ENCODE data around the gene ATAD5.
"Not testable (repeated sequence)": the region's sequence is repeated elsewhere in the genome, so short reads cannot be mapped to it uniquely, and the experiment has no call there.

Gene ATAD5

DNA sequence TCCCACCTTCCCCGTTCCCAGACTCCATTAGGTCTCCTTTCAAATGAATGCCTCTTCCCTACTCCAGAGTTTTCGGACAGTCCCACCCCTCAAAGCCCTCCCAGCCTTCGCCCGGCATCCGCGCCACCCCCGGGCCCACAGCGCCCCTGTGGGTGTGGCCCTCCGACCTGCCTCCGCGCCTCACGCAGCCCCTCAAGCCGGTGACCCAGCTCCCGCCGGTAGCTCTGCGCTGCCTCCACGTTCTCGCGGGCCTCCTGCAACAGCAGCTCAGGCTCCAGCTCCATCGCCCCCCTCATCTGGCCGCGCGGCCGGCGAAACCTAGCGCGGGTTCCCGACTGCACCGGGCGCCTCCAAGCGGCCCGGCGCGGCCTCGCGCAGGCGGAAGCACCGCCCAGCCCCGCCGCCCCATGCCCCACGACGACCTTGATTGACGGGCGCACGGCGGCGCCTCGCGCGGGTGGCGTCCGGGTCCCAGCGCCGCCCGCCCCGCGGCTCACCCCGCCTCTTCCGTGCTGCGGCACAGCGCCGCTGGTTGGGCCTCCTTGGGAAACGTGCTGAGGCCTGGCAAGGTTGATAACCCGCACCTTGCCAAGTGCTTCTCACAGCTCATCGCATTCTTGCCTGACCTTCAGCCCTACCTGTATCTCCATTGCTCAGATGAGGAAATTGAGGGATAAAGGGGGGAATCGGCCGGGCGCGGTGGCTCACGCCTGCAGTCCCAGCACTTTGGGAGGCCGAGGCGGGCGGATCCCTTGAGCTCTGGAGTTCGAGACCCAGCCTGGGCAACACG lies 7.2 kb upstream of the ATAD5 start, which contains the start of gene CRLF3:
Gene CRLF3 (minus strand): TSS at position 337 of the 790 bp plus-strand sequence. CDS start 41 bp downstream, at position 296.
- DNase-seq = peak; percentile 90

DNA sequence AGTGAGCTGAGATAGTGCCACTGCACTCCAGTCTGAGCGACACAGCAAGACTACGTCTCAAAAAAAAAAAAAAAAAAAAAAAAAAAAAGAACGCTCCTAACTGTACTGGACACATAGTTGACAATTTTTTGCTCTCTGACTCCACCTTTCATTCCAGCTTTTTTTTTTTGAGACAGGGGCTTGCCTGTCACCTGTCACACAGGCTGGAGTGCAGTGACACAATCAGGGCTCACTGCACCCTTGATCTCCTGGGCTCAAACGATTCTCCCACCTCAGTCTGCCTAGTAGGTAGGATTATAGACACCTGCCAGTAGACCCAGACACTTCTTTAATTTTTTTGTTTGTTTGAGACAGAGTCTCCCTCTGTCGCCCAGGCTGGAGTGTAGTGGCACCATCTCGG lies 4.7 kb upstream of the ATAD5 start:
- DNase-seq = no peak

DNA sequence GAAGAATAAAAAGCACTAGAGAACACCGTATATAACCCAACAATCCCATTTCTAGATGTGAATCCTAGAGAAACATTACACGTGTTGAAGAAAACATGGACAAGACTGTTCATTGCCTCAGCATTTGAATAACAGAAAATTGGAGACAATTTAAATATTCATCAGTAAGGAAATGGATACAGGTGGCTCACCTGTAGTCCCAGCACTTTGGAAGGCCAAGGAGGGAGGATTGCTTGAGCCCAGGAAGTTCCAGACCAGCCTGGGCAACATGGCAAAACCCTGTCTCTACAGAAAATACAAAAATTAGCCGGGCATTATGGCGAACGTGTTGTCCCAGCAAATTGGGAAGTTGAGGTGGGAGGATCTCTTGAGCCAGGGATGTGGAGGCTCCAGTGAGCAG lies 2.7 kb upstream of the ATAD5 start:
- DNase-seq = no peak

DNA sequence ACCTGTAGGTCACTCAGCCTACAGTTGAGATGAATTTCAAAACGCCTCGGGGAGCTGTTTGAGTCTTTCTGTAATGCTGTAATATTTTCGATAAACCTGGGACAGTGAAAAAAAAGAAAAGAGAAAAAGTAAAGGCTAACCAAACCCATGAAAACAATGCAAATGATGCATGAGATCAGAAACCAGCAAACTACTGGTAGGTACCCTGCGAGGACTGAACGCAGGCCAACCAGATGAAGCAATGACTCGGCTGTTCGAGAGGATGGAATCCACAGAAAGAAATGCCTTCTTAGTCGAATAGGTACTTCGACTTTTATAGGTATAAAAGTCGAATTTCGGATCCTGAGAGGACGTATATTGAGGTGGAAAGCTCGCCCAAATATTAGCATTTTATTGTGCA lies 509 bp upstream of the ATAD5 start:
- DNase-seq = no peak

DNA sequence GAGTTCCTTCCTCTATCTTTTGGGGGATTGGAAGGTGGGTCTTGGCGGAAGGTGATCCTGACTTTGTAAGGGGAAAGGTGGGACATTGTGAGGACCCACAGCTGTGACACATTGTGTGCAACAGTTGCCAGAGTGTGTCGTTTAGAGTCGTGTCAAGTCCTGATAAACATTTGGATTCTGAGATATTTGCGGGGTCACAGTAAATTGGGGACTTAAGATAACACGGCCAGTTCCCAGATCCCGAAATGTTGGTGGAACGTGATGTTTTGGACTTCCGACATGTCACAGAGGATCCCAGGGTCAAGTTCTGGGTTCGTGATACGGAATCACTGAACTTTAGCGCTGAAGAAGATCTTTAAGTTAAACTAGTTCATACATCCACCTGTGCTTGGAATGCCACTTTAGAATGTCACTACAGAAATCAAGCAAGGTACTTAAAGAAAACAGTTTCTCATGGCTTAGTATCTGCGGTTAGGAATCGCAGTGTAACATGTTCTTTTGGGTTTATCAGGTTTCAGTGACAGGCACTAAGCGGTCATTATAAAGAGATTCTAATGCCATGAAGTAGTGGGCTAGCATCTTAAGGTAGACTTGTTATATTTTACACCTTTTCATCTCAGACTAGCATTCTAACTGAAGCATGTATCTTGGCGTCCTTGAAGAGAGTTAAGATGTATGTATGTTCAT lies 815 bp downstream of the ATAD5 start:
- DNase-seq = no peak

DNA sequence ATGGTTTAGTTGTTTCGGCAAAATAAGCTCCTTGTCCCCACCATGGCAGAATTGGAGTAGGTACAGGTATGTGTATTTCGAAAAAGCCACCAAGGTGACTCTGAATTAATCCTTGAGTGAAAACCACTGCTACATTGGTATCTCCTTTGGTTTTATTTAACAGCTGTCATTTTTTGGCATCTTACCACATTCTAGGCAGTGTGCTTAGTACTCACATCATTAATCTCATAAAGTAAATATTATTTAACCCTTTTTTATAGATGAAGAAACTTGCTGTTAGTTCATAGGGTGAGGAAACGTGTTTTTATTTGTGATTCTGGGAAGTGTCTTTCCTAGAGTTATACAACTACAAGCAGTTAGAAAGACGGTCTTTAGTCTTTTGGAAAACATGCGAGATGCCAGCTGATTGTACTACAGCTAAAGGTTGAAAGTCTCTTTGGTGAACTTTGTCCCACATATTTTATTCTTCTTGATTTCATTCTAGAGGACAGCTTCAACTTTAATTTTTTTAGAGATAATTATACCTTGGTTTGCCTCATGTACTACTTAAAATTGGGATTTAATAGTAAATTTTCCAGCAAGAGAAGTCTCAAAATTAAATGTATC lies 6.5 kb downstream of the ATAD5 start:
- no peak for DNase-seq

DNA sequence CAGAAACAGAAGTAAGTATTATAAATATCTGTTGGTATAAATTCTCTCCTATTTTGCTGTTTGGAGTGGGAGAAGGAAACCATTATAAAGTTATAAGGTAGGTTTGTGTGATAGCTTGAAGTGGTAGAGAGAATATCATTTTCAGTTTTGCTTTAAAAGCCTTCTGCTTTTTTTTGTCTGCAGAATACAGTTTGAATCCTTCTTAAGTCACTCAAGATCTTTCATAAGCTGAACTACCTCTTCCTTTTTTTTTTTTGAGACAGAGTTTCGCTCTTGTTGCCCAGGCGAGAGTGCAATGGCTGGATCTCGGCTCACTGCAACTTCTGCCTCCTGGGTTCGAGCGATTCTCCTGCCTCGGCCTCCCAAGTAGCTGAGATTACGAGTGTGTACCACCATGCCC lies 9.0 kb downstream of the ATAD5 start:
- DNase-seq = no peak

DNA sequence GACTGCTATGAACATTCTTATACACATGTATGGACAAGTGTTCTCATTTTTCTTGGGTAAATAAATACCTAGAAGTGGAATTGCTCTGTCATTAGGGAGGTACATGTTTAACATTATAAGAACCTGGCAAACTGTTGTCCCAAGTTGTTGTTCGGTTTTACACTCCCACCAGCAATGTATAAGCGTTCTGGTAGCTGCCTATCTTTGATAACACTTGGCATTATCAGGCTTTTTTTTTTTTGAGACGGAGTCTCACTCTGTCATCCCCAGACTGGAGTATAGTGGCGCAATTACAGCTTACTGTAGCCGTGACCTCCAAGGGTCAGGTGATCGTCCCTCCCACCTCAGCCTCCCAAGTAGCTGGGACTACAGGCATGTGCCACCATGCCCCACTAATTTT lies 16.3 kb downstream of the ATAD5 start:
- DNase-seq = no peak

DNA sequence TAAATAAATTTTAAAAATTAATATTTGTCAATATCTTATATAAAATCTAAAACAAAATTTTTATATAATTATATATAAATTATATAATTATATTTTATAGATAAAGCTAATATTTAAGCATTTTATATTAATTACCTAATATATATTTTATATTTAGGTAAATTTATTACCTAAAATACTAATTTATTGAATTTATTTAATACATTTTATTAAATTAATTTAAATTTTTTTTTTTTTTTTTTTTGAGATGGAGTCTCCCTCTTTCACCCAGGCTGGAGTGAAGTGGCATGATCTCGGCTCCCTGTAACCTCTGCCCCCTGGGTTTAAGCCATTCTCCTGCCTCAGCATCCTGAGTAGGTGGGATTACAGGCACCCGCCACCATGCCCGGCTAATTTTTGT lies 22.4 kb downstream of the ATAD5 start:
- DNase-seq = no peak

DNA sequence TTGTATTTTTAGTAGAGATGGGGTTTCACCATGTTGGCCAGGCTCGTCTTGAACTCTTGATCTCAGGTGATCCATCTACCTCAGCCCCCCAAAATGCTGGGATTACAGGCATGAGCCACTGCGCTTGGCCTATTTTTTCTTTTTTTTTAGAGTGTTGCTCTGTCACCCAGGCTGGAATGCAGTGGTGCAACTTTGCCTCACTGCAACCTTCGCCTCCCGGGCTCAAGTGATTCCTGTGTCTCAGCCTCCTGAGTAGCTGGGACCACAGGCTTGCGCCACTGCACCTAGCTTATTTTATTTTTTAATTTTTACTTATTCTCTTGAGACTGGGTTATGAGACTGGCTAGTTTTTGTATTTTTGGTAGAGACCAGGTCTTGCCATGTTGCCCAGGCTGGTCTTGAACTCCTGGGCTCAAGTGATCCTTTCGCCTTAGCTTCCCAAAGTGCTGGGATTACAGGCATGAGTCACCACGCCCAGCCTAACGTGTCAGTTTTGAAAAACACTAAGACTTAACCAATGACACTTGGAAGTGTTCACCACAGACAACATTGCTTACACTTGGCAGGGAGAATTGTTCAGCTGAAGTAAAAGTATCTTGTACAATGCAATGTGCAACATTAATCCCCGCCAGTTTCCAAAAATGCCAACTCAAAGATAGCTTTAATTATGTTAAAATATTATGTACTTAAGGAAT lies 26.9 kb downstream of the ATAD5 start:
- no peak for DNase-seq

DNA sequence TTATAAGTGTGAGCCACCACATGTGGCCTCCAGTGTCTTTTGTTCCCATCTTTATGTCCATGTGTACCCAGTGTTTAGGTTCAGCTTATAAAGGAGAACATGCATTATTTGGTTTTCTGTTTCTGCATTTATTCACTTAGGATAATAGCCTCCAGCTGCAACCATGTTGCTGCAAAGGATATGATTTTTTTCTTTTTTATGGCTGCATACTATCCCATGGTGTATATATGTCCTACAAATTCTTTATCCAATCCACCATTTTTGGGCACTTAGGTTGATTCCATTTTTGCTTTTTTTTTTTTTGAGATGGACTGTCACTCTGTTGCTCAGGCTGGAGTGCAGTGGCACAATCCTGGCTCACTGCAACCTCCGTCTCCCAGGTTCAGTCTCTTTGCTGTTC lies 32.9 kb downstream of the ATAD5 start:
- DNase-seq = no peak

DNA sequence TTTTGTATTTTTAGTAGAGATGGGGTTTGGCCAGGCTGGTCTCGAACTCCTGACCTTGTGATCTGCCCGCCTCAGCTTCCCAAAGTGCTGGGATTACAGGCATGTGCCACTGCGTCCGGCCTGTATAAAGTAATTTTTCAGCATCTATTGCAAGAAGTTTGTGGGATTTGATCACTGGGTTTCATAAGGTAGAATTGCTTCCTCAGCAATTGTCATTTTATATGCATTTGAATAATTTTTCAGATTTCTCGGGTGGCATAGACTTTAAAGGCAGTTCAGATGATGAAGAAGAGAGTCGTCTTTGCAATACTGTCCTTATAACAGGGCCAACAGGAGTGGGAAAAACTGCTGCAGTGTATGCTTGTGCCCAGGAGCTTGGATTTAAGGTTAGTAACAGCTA lies 37.2 kb downstream of the ATAD5 start:
- DNase-seq = no peak

DNA sequence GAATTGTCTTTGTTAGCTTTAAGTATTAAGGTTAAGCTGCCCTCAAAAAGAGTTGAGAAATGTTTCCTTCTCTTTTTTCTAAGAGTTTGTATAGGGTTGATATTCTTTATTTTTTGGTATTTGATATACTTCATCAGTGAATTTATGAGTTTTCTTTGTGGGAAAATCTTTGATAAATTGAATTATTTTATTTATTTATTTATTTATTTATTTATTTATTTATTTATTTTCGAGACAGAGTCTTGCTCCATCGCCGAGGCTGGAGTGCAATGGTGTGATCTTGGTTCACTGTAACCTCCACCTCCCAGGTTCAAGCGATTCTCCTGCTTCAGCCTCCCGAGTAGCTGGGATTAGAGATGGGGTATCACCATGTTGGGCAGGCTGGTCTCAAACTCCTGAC lies 54.4 kb downstream of the ATAD5 start:
- no peak for DNase-seq

DNA sequence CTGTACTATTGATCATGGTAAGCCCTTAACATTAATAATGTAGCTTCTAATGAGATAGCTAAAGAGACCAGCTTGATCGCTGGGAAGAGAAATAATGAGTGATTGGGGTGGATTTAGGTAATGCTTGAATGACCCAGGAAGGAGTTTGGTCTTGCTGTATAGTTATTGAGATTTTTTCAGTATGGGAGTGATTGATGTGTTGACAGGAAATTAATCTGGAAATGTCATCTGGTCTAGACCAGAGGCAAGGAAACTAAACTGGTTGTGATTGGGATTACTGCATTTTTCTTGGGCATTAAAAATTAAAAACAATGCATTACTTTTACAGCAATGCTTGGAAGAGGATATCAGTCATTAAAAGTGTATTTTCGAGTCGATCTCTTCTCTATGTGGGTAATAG lies 62.5 kb downstream of the ATAD5 start:
- no peak for DNase-seq

DNA sequence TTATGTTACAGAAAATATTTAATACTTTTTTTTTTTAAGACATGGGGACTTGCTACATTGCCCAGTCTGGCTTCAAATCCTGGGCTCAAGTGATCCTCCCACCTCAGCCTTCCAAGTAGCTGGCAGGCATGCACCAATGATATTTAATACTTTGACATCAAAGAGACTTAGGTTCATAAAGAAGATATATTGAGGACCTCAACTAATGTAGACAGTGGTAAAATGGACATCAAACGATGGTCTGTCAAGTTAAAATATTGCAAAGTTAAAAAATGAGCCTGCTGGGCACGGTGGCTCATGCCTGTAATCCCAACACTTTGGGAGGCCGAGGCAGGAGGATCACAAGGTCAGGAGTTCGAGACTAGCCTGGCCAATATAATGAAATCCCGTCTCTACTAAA lies 65.5 kb downstream of the ATAD5 start:
- DNase-seq = no peak

DNA sequence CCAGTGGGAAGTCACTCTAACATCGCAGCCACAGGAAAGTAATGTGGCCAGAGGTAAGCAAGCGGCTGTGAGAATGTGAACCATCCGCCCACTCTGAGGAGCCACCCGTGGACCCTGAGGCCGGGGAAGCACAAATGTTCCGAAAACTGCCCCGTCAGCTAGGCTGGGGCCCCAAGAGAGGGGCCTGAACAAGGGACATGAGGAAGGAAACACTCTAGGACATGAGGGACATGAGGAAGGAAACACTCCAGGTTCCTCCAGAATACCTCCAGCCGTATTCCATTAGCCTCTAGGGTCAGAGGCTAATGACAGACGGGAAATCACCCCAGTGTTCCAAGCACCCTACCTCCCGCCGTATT lies 74.0 kb downstream of the ATAD5 start:
- DNase-seq = no peak

DNA sequence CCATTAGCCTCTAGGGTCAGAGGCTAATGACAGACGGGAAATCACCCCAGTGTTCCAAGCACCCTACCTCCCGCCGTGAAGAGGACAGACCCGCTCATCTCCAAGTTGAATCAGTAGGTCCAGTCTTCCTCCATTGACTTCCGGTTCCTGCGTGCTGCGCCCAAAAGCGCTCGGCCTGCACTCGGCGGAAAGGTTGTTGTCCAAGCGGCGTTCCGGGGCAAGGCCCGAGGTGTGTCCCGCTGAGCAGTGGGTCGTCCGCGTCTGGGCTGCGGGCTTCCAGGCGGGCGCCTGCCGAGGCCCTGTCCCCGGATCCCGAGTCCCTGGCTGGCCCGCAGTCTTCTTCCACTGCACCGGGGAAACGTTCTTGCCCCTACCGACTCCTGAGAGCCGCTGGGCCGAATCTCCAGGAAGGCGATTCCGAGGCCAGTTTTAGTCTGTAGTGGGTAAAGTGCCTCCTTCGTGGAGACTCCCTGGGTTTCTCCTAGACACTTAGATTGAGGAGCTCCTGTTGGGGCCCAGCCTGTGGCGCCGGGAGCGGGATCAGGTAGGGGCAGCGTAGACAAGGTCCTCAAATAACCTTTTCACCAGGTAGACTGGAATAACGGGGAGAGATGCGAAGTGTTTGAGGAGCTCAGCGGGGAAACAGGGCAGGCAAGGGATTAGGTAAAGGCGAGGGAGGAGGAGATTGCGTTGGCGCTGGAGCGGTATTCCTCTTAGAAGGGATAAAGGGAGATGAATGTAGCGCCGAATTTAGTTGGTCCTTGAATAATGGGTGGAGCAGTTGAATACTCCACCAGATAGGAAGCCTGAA lies 74.5 kb downstream of the ATAD5 start, which contains the start of gene TEFM:
Gene TEFM (minus strand): TSS at position 138 of the 811 bp plus-strand sequence. CDS start 40 bp downstream, at position 98.
- DNase-seq = peak; percentile 62

DNA sequence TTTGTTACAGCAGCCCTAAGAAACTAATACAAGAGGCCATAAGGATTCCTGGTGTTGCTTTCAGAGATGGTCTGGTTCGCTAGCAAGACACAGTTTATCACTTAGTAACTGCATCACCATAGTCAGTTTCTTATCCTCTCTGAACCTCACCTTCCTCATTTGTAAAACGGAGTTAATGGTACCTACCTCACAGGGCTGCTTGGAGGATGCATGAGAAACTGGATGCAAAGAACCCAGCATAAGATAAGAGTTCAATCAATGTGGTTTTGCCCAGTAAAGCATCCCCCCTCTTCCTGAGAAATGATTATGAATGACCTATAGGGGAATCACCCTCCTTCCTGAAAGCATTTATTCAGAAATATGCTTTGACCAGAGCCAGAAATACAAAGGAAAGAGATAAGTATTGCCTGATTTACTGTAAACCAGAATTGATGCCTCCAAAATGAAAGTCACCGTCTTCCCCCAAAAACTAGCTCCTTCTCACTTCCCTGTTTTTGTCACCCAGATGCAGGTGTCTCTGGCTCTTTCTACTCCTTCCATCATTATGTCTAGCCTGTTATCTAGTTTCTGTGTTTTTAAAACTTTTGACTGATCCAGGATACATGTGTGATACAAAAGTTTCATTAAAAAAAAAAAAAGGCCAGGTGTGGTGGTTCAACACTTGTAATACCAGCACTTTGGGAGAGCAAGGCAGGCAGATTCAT lies 77.1 kb downstream of the ATAD5 start:
- DNase-seq = no peak

DNA sequence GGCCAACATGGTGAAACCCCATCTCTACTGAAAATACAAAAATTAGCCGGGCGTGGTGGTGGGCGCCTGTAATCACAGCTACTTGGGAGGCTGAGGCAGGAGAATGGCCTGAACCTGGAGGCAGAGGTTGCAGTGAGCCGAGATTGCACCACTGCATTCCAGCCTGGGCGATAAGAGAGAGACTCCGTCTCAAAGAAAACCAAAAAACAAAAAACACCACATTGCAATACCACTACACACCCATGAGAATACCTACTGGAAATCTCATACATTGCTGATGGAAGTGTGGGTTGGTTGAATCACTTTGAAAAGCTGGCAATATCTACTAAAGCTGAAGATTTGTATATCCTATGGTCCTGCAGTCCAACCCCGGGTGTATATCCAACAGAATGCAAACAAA lies 78.4 kb downstream of the ATAD5 start:
- DNase-seq = not testable (repeated sequence)

DNA sequence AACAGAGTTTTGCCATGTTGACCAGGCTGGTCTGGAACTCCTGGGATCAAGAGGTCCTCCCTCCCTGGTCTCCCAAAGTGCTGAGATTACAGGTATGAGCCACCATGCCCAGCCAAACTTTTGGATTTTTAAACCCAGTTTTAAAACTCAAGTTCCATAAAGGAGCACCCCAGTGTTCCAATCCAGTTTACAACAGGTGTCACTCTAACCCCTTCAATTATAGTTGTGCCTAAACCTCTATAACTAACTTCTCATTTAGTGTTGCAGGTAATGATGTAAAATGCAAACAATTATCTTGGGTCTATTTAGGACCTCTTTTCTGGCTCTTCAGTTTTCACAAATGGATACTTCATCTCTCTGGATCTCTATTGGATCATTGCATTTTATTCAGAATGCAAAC lies 82.2 kb downstream of the ATAD5 start:
- no peak for DNase-seq

DNA sequence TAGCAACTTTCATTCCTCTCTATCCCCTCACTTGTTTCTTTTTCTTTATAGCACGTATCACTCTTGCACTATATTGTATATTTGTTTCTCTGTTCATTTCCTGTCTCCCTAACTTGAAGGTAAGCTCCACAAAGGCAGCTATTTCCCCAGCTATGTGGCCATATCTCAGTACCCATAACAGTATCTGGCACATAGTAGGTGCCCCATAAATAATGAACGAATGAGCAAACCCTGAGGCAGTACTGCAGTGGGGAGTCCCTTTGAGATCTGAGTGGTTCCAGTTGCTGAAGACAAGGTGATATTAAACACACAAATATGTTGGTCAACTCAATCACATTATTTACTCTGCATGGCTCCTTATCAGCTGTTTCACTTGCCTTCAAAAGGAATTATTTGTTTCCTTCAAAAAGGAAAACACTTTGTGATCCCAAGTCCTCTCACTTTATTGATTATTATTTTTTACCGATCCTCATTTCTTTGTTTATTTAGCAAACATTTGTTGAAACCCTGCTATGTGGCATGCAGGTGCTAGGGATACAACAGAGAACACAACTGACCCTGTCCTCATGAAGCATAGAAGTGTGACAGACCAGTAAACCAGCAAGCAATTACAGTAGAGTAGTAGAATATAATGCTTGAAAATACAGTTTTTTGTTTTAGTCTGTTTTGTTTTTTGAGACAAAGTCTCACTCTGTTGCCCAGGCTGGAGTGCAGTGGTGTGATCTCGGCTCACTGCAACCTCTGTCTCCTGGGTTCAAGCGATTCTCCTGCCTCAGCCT lies 84.3 kb downstream of the ATAD5 start:
- DNase-seq = no peak

Data from 8988T (cell line).